Measurements from ENCODE around the gene TXNRD1.

- TF ChIP-seq CTCF (IDR thresholded peaks at IDR 0.05) = no peak
- no peak for TF ChIP-seq POLR2A (IDR thresholded peaks at IDR 0.05)
- TF ChIP-seq POLR2AphosphoS5 (IDR thresholded peaks at IDR 0.05) = no peak
Observed at GRCh38 chr12:104307655-104308000, 92.0 kb downstream of the TXNRD1 start.

Measured in prostate gland (tissue), 2 donors.